Stimulated activated CD8-positive, alpha-beta memory T cell treated with anti-CD3 and anti-CD28 coated beads, Interleukin-7, amount 100 ng/mL, for 24 hours (primary cell): ENCODE results near the gene ATP8A1.

ENCODE experiments used
- DNase-seq: peaks from one replicate; pipeline ENCODE4 v3.0.0-alpha.2; 2020; ENCODE audit warnings: low read depth

The ATP8A1 gene

DNA sequence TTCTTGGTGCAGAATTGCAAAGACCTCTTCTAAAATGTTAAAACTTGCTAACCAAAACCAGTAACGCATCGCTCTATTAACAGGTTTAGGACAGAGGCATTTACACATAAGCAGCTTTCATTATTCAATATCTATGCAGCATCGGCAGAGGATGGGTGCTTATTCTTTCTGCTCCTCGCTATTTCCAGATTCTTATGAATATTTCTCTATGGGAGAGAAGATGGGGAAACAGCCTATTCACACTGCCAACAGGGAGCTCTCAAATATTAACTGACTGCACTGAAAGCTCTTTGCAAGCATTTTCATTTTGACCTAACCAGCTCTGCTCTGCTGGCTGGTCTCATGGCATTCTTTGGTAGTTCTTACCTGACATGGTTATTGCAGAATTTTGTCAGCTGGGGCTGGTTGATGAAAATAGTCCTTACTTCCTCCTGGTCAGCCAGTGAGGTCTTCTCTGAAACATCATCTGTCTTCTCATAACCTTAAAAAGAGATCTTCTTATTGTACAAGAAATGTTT lies 30.2 kb downstream of the ATP8A1 start:
- no peak for DNase-seq

- no peak for DNase-seq
Observed at GRCh38 chr4:42625329-42625728, 31.6 kb downstream of the ATP8A1 start.

DNA sequence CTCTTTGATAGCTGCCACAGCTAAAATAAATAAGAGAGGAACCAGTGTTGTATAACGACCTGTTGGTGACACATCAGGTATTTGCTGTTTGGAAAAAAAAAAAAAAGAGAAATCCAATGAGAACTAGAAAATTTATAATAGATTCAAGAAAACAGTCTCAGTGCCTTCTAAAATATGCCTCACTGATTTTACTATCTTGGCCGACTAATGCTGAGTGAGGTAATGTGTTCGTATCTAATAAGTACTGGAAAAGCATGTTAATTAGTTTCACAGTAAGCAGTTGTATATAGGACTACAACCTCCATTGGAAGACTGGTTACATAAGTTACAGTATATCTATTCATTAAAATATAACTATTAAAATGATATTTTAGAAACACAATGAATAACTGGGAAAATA lies 32.4 kb downstream of the ATP8A1 start:
- no peak for DNase-seq

DNA sequence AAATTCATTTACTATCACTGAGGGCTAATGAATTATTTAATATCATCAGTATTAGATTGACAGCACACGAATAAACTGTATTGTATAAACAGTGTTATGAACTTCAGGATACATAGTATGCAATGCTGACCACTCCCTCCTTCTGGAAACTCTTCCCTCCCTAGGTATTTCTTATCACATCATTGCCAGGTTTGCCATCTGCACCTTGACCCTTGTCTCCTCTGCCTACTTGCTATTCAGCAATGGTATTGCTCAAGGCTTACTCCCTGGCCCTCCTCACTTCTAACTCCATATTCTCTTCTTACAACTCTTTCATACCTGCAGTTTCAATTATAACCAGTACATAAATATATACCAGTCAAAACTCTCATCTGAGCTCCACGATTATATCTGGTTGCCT lies 38.9 kb downstream of the ATP8A1 start:
- no peak for DNase-seq

GRCh38 chr4:42617030-42617429 lies 39.9 kb downstream of the ATP8A1 start:
- DNase-seq = no peak

DNA sequence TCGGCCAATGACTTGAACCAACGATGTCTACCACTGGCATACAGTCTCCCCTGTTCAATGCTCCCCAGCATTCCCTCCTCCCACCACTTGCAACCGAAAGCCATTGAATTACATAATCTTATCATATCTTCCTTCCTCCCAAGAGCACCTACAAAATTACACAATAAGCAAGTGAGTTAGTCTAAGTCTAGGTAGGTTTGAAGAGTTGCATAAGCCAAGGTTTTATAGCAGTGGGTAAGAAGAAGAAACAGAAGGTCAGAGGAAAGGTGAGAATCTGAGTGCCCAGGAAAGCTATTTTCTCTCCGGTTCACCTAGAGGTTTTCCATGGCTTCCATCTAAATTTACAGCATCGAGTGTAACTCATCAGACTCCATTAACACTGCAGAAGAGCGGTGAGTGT lies 40.3 kb downstream of the ATP8A1 start:
- DNase-seq = no peak

- DNase-seq = no peak
Observed at GRCh38 chr4:42615131-42615763, 41.7 kb downstream of the ATP8A1 start.

DNA sequence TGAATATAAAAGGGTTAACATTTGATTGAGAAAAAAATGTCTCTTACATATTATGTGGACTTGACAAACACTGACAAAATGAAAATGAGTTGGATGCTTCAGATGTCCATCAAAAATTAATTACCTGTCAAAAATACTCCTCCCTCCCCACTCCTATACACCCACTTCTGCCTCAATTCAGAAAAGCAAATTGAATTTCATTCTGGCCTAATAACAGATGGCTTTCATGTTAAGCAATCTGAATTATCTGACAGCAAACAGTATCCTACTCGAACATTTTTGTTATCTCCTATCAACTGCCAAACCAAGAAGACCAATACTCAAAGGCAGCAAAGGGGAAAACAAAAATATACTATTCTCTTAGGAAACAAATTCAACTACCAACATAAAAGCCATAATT lies 44.0 kb downstream of the ATP8A1 start:
- no peak for DNase-seq

DNA sequence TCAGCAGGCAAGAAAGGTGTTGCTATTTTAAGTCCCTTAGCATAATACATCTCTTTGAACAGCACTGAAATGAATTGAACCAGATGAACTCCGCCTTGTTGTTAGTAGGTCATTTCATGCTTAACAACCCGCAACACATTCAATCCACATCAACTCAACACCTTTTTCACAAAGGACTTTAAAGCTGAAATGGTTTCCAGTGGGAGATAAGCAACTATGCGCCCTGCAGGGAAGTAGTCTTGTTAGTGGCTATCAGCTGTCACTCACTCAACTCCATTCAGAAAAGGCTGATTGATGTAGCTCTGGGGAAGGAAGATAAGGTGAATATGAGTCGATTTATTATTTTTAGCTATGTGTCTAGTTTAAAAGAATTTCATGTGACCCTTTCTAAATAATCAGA lies 46.0 kb downstream of the ATP8A1 start:
- DNase-seq = no peak

- no peak for DNase-seq
Observed at GRCh38 chr4:42609051-42609450, 47.9 kb downstream of the ATP8A1 start.

- DNase-seq = no peak
Observed at GRCh38 chr4:42608551-42608950, 48.4 kb downstream of the ATP8A1 start.

DNA sequence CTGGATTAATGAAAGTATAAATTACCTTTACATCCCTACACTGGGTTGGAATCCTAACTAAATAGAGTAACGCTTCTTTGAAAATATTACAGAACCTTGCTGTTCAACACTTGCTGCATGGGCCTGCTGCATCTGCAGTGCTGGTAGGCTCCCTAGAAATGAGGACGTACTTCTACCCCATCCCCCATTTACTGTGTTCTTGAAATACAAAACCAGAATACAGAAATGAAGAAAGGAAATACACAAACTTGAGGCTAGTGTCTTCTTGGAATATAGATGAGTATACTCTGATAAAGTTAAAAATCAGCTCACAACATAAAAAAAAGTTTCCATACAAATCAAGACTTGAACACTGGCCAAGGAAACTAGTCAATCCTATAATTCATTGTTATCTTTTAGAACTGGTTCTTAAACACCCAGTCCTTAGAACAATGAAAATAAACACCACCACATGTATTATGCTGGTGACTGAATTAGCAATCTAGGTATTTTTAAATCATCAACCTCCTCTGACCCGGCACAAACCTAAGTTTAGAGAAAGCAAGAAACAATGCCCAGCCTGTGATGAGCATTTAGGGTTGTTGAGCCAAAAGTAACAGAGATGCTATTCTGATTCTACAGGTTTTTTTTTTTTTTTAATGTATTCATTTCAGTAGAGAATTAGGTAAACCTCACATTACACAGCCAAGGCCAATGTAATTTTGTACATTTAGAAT lies 49.7 kb downstream of the ATP8A1 start:
- DNase-seq = no peak

- DNase-seq = no peak
Observed at GRCh38 chr4:42605264-42605663, 51.6 kb downstream of the ATP8A1 start.

DNA sequence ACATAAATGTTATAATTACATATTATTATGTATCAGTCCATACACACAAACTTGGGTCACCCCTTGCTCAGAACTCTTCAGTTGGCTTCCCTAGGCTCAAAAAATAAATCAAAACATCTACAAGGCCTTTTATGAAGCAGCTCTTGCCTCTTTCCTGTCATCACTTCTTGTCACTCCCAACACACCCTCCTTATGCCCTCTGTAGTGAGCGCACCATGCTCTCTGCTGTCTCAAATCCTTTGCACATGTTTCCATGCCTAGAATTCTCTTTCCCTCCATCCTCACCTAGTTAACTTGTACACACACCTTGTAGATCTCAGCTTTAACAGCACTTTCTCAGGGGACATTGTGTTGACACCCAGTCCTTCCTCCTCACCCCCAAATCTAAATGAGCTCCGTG lies 53.0 kb downstream of the ATP8A1 start:
- DNase-seq = no peak

GRCh38 chr4:42600578-42600977 lies 56.3 kb downstream of the ATP8A1 start:
- no peak for DNase-seq

- no peak for DNase-seq
Observed at GRCh38 chr4:42596918-42597317, 60.0 kb downstream of the ATP8A1 start.

DNA sequence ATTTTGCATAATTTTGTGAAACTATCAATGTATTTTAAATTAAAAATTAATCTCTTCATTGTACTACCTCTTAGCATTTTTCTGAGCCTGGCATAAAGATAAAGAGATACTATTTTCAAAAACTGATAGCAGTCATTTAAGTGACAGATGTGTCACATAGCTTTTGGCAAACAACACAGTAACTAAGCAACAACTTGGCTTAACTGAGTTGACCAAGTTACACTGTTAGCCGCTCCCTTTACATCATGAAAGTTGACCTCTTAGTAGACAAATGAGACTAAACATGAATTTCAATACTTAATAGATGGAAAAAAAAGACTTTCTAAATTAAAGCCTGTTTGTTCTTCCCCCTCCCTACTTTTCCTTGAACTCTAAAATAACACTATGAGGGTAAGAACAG lies 62.0 kb downstream of the ATP8A1 start:
- no peak for DNase-seq

DNA sequence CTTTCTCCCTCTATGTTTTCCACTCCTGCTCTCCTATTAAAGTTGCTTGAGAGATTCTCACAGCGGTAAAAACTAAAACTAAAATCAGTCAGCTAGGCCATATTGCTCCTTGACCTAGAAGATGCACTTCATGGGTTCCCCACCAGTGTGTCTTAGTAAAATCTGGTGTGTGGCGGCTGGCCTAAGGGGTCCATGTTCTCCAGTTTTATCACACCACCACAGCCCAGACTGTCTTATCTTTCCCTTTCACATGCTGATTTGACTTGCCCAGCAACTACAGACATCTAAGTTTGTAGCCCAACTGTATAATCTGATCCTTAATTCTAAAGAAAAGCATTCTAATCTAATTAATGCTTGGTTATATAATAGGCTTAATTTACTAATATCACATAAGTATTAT lies 68.0 kb downstream of the ATP8A1 start:
- DNase-seq = no peak

DNA sequence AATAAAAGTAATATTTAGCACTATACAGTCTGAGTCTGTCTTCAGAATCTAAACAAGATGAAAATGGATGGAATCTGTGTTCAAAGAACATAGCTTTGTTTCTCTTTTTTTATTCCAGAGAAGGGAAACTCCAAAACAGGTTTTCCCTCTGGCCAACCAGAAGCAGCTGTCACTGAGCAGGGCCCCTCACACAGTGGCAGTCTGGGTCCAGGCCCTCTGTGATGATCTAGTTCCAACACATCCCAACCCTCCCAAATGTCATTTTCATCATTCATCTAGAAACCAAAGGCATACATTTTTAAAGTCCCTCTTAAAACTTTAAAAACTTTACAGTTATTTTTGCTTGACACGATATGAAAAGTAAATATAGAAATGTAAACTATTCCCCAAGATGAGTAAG lies 70.1 kb downstream of the ATP8A1 start:
- no peak for DNase-seq

GRCh38 chr4:42579903-42580302 lies 77.0 kb downstream of the ATP8A1 start:
- no peak for DNase-seq

GRCh38 chr4:42578187-42578586 lies 78.7 kb downstream of the ATP8A1 start:
- no peak for DNase-seq

DNA sequence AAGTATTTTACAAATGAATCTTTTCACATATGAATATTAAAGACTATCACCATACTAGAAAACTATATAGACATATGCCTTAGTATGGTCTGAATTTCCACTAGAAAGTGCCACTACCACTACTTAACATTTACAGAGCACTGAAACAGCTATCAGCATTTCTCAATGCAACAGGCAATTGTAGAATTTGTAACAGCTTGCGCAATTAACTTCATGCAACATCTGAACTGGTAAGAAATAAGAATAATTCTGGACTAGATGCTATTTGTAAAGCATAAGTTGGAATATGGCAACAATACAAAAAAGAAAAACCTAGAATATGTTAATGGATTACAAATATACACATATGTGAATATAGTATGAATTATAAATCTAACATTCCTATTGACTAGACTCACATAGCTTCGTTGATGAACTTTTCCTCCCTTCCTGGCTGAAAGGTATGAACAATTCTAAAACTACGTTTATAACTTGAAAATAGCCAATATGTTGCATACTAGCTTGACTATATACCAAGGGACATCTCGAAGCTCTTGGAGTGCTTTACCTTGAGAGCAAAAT lies 82.0 kb downstream of the ATP8A1 start:
- no peak for DNase-seq

DNA sequence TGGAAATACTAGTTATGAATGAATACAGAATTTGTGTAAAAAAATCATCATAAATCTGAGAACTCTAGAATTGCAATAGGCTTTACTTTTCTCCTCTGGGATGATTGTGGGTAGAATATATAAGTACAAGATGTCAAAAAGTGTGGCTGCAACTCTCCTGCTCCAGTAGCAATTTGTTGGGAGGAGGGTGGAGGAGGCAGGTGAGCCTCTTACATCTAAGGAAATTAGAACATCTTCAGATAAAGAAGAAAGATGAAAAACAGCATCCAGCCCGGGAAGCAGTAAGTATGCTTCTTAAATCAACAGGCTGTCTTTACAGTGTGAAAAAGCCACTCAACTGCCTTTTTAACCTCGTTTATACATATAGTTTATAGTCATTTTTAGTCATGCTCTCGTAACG lies 83.7 kb downstream of the ATP8A1 start:
- no peak for DNase-seq

DNA sequence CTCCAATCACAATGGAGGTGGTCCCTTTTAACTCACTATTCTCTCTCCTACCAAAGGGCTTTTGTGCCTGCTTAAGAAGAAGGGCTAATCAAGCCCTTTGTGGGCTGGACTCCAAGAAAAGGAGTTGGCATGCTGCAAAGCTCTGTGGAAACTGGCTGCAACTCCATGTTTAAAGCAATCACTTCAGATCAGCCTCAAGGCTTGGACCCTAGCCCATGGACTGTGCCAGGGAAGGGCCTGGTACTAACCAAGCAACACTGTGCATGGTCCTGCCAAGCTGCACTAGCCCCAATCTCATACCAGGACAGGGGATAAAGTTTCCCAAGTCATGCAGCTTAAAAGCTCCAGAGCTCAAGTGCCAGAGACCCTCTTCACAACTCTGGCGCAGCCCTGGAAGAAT lies 86.7 kb downstream of the ATP8A1 start:
- DNase-seq = no peak
